Hematopoietic multipotent progenitor cell treated with erythropoietin and hydrocortisone succinate and interleukin-3 and kit ligand, for 15 days (in vitro differentiated cells): ENCODE data around the gene EHBP1.
A peak's percentile ranks its signal among the peaks of the same experiment; 100 is the strongest.
"Not testable (repeated sequence)": the region's sequence is repeated elsewhere in the genome, so short reads cannot be mapped to it uniquely, and the experiment has no call there.

Source experiments
- DNase-seq: peaks from one replicate; pipeline ENCODE4 v3.0.0-alpha.2; 2015; ENCODE audit warnings: low spot score

Gene EHBP1

DNA sequence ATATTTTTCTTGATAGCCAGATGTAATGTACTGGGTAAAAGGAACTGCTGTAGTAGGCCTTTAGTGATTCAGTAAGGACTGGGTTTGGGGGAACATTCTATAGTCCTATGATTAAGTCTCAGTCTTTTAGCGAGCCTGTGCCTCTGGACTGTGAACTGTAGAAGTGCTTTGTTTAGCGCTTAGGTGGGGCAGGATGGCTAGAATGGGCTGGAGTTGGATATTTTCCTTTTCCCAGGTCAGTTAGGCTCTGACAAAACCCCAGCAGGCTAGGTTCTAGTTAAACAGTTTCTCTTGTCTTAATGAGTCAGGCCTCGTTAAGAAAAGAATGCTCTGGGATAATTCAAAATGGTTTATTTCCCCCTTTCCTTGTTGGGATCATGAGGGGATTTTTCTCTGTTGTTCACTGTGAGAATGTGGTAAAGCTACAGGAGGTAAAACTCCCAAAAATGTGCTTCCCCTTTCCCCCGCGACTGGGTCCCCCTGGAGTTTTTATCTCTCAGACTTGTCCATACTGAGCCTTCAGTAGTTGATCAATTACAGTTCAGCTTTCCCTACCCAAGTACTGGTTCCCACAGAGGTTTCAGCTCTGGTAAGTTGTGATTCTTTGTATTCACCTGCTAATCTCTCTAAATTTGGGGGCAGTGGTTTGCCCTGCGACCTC is 31.5 kb downstream of the EHBP1 start:
- no peak for DNase-seq

DNA sequence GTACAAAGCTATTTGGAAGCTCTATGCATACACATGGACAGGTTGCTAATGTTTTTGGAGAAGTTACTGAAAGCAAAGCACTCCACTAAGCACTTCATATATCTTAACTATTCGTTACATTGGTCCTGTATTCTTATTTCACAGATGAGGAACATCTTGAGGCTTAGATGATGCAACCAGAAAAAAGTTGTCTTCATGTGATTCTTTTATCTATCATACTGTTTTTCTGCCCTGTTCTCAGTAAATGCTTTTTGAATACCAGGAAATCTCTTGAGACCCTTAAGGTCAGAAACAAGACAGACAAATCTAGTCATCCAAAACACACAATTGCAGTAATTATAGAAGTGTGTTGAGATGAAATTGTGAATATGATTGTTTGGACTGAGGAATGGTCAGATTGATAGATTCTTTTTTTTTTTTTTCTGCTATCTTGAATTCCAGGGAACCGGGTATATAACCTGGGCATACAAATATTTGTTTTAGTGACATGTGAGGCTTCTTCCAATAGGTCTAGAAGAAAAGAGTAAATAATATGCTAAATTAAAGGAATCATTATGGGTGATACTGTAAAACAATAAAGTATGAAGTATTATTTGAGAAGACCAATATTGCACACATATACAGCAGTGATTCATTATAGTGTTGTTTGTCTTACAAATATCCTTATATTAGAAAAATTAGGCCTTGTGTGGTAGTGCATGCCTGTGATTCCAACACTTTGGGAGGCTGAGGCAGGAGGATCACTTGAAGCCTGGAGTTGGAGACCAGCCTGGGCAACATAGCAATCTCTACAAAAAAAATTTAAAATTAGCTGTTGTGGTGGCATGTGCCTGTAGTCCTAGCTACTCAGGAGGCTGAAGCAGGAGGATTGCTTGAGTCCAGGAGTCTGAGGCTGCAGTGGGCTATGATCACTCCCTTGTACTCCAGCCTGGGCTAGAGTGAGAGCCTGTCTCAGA is 33.7 kb downstream of the EHBP1 start:
- DNase-seq, result no peak

DNA sequence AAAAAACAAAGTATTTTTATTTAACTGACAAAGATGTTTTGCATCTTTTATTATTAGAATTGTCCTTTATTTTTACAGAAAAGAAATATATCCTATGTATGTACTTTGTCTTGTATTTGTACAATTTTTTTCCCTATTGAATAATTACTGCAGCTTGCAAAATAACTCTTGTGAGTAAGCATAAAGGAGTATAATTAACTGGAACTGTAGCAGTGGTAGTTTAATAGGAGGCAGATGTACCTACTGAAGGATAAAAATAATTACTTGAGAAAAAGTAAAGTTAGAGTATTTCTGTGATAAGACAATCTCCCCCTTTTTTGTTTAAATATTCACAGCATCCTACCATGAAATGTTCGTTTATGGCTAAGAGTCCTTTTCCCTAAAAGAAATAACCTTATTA is 34.7 kb downstream of the EHBP1 start:
- DNase-seq, result no peak

DNA sequence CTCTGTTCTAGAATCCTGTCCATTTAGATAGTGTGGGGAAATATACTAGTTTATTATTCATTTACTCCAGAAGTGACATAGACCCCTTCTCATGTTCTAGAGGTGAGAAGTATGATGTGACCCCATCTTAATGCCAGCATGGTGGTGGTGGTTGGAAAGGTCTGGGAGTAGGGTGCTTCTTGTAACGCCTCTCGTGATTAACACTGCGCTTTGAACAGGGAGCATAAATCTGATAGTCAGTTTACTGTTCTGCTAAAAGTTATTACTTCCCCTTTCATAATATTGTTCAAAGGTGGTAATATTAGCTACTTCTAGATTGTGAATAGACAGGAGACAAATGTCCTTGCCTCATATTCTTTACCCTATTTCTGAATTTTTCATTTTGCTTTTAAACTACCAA is 35.6 kb downstream of the EHBP1 start:
- no peak for DNase-seq

DNA sequence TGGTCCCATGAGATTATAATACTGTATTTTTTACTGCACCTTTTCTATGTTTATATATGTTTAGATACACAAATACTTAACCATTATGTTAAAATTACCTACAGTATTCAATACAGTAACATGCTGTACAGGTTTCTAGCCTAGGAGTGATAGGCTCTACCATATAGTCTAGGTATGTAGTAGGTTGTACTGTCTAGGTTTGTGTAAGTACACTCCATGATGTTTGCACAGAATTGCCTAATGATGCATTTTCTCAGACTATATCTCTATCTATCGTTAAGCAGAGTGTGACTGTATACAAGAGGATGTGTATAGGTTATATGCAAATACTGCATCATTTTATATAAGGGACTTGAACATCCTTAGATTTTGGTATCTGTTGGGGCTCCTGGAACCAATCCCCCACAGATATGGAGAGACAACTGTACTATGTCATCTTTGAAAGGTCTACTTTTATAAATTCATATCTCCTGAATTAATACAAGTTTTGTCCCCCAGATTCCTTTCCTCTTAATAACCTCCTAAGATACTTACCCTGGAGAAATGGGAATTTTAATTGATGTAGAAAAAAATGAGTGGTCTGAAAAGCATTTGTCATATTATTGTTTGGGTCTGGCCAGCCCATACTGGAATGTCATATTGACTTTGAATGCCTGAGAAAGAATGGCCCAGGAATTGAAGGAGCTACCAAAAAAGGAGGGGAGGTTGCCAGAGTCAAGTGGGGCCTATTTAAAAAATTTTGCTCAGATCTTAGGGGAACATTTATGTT is 36.6 kb downstream of the EHBP1 start:
- no peak for DNase-seq

DNA sequence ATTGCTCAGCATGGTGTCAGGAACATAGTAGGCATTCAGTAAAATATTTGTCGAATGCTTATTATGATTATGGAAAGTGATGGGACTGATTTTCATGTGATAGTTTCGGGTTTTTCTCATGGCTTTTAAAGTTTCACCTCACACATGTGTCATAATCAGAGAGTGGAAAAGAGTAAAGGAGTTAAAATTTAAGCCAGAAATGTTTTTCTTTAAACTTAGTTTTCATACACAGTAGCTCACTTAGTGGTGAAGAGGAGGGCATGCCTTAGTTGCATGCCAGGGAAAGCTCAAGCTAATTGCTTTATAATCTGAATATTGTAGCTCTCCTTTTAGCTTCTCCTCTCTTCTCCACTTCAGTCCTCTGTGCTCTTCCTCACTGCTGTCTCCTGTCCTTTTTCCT is 38.0 kb downstream of the EHBP1 start:
- no peak for DNase-seq

DNA sequence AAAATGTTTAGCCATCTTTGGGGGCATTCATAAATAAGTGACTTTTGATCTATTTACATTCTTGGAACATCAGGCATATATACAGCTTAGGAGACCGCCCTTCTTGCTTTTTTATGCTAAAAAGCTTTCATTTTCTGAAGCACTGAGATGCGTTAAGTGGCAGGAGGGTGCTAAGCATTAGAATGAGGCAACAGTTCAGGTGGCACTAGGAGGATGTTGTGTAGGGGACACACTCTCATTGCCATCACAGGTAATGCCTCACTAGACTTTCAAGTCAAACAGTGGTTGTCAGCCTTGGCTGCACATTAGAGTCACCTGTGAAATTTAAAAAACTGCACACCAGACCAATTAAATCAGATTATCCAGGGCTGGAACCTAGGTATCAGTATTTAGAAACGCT is 39.1 kb downstream of the EHBP1 start:
- no peak for DNase-seq

DNA sequence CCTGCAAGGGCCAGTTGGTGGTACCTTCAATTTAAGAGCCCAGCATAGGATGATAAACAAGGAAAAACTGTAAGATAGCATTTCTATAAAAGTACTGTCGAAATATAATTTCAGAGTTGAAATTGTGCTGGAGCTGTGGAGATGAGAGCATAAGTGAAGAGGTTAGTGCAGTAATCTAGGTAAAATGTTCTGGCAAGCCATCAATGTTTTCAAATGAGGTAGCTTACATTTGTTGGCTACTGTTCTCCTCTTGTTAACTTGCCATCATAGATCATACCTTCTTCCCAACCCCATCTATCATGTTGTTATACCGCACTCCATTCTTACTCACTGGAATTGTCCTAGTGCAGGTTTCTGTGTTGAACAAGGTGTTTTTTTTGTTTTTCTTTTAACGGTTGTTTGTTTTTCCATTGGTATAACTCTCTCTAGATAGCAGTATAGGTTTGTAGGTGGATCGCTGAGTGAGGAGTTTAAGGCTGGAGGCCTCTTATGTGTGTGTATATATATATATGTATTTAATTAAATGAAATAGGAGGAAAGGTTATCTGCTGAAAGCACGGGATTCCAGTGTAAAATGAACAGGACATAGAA is 40.5 kb downstream of the EHBP1 start:
- DNase-seq, result no peak

DNA sequence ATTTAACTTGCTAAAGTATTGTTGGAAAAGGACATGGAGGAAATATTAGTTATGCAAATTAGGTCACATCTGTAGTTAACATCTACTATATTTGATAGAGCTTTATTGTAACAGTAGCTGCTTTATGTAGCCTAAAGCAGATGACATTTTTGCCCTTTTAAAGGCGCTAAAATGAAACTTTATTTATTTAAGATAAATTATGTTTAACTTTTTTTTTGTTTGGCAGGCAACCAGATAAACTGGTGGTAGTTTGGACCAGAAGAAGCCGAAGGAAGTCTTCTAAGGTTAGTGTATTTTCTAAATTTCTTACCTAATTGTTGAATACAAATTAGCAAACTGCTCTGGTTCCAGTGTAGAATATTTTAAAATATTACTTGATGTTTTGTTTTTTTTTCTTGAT is 41.7 kb downstream of the EHBP1 start:
- no peak for DNase-seq

DNA sequence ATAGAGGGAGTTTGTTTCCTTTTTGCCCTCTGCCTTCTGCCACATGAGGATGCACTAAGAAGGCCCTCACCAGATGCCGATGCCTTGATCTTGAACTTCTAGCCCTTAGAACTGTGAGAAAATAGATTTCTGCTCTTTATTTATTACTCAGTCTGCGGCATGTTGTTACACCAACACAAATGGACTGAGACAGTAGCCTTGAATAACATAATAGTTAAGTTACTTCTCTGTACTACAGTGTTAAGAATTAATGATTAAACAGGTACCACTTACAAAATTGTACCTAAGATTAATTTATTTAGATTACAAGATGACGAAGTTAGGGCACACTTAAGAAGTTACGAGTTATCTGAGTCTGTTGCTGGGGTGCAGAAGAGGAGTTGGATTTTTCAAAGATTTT is 42.4 kb downstream of the EHBP1 start:
- no peak for DNase-seq

DNA sequence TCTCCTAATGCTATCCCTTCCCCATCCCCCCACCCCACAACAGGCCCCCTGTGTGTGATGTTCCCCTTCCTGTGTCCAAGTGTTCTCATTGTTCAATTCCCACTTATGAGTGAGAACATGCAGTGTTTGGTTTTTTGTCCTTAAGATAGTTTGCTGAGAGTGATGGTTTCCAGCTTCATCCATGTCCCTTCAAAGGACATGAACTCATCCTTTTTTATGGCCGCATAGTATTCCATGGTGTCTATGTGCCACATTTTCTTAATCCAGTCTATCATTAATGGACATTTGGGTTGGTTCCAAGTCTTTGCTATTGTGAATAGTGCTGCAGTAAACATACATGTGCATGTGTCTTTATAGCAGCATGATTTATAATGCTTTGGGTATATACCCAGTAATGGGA is 43.6 kb downstream of the EHBP1 start:
- DNase-seq, result not testable (repeated sequence)

DNA sequence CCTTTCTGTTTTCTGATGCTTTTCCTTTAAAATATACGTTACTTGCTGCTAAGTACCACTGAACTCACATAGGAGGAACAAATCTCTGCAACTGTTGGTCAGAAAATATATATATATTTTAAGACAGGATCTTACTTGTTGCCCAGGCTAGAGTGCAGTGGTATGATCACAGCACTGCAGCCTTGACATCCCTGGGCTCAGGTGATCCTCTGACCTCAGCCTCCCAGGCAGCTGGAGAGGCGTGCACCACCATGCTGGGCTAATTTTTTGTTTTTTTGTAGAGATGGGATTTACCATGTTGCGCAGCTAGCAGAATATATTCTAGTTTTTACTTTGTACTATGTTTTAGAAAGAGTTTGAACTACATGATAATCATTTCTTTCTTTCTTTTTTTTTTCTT is 51.5 kb downstream of the EHBP1 start:
- no peak for DNase-seq

DNA sequence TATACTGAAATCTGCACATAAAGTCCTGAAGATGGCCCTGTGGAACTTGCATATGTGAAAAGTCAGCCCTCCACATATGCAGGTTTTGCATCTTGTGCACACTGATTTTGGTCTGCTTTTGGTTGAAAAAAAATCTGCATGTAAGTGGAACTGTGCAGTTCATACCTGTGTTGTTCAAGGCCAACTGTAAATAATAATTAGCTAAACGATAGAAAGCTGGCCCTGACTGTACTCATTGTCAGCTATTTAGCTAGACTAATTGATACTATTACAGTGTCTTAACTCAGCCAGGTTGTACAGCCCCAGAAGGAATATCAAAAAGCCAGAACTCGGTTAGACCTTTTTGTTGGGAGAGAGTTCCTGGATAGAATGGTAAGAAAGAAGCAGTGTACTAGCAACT is 54.5 kb downstream of the EHBP1 start:
- DNase-seq, result no peak

DNA sequence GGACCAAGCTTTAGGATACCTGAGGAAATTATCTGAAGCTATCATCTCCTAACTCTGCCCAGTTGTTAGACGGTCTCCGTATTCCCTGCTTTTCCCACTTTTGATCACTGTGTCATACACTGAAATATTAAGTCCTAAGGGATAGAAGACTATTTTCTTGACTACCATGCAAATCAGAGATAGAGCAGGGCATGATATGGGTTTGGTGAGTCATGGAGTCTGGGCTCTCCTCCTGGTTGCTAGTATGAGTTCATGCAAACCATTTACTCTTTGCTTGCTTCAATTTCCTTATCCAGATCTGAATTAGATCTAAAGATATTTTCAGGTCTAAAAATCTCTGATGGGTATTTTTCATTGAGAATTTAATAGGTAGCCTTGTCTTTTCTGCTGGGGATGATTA is 55.0 kb downstream of the EHBP1 start:
- no peak for DNase-seq

DNA sequence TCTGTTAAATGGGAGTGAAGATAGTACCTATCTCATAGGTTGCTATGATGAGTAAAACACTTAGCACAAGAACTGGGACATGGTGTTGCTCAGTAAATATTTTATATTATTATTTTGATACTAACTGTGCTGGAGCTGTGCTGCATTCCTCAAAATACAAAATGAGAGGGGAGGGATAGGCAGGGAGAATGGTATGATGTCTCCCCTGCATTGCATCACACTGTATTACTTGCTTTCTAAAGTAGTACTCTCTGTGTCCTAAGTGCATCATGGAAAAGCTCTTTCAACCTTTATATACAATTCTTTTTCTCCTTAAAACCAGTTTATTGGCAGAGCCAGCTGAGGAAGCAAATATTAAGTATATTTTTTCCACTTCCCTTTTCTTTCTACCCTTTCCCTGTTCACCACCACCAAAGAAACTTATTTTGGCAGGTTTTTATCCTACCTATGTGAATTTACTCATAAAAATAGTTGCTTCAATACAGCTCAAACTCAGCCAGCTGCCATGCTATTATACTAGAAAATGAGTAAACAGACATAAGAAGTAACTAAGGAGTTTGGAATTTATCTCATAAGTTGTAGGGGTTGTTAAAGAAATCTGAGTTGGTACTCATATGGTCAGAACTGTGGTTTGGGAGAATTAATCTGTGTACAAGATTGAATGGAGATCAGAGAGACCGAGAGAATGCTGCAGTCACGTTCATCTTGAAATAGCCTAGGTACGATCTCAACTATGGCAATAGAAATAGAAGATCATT is 60.3 kb downstream of the EHBP1 start:
- DNase-seq, result no peak

DNA sequence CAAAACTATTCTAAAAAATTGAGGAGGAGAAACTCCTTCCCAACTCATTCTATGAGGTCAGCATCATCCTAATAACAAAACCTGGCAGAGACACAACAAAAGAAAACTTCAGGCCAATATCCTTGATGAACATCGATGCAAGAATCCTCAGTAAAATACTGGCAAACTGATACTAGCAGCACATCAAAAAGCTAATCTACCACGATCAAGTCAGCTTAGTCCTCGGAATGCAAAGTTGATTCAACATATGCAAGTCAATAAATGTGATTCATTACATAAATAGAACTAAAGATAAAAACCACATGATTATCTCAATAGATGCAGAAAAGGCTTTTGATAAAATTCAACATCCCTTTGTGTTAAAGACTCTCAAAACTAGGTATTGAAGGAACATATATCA is 63.1 kb downstream of the EHBP1 start:
- DNase-seq, result no peak

DNA sequence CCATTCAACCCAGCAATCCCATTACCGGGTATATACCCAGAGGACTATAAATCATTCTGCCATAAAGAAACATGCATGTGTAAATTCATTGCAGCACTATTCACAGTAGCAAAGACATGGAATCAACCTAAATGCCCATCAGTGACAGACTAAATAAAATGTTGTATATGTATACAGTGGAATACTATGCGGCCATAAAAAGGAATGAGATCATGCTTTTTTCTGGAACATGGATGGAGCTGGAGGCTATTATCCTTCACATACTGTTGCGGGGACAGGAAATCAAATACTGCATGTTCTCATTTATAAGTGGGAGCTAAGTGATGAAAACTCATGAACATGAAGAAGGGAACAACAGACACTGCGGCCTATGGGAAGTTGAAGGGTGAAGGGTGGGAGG is 65.1 kb downstream of the EHBP1 start:
- DNase-seq, result no peak

DNA sequence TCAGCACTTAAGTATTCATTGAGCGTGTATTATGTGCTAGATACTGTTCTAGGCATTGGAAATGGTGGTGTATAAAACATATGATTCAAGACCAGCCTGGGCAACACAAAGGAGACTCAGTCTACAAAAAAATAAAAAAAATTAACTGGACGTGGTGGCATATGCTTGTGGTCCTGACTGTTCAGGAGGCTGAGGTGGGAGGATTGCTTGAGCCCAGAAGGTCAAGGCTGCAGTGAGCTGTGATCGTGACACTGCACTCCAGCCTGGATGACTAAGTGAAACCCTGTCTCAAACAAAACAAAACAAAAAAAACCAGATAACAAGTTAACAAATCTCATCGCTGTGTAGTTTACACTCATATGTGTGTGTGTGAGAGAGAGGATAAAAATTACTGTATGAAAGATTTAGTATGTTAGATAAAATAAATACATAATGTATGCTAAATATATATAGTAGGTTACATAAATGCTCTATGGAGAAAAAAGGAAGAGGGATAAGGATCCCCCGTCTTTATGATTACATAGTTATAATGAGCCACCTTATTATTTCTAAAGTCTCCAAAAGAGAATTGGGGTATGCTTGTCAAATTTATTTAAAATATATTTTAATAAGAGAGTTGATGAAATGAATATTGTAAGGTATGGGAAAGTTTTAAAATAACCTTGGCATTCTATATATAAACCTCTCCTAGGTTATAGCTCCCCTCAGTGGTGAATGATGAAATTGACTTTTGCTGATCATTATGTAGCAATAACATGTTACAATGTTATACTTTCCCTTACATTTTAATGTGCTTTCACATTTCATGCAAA is 69.2 kb downstream of the EHBP1 start:
- peak; percentile 64 for DNase-seq

DNA sequence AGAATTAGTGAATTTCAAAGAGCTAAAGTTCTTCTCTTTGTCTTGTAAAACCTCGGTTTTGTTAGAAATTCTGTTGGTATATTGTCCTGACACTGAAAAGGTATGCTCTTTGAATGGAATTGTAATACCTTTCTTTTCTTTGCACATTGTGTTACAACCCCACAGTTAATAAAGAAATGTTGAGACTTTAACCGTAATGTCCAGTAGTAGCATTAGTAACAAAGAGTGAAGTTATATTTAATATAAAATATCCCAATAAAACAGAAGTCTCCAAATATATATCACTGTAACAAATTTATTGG is 69.8 kb downstream of the EHBP1 start:
- no peak for DNase-seq

DNA sequence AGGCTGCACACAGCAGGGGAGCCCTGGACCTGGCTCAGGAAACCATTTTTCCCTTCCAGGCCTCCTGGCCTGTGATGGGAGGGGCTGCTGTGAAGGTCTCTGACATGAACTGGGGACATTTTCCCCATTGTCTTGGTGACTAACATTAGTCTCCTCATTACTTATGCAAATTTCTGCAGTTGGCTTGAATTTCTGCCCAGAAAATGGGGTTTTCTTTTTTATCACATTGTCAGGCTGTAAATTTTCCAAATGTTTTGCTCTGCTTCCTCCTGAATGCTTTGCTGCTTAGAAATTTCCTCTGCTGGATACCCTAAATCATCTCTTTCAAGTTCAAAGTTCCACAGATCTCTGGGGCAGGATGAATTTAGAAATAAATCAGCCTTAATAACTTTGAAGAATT is 78.2 kb downstream of the EHBP1 start:
- no peak for DNase-seq

DNA sequence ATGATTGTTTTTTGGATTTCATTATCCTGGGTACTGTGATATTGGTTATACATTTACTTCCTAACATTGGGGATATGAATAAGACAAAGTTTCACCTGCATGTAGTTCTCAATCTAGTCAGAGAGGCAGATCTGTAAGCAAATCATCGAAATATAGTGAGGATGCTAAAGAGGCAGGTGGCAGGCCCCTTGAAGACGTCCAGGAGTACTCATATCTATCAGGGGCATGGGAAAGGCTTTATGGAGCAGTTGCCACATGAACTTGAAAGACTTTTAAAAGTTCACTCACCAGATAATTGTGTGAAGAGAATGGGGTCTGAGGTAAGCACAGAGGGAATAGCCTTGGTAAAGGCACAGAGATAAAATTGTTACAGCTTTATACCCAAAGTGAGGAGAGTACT is 78.8 kb downstream of the EHBP1 start:
- no peak for DNase-seq
